HG03139 (cell line): Measurements from ENCODE around the gene ADAMTS17.

Experiments
- ATAC-seq: cut with Tn5 transposase; IDR thresholded peaks from one replicate; pipeline ENCODE4 v1.9.1; 2021; ENCODE audit not compliant: unreplicated experiment

Gene ADAMTS17

GRCh38 chr15:100202309-100202960, 139.3 kb downstream of the ADAMTS17 start:
- ATAC-seq: no peak

GRCh38 chr15:100201376-100202280, 140.1 kb downstream of the ADAMTS17 start:
- ATAC-seq: peak; percentile 45

GRCh38 chr15:100200287-100200880, 141.4 kb downstream of the ADAMTS17 start:
- ATAC-seq: no peak

GRCh38 chr15:100199711-100200286, 142.0 kb downstream of the ADAMTS17 start:
- ATAC-seq: no peak

- no peak for ATAC-seq
Observed at GRCh38 chr15:100198442-100198841, 143.3 kb downstream of the ADAMTS17 start.

GRCh38 chr15:100196326-100197058, 145.3 kb downstream of the ADAMTS17 start:
- ATAC-seq: no peak

GRCh38 chr15:100194996-100195395, 146.8 kb downstream of the ADAMTS17 start:
- ATAC-seq: no peak

- ATAC-seq: no peak
Observed at GRCh38 chr15:100193277-100193860, 148.4 kb downstream of the ADAMTS17 start.

GRCh38 chr15:100192097-100193080, 149.4 kb downstream of the ADAMTS17 start:
- no peak for ATAC-seq

GRCh38 chr15:100191161-100191560, 150.6 kb downstream of the ADAMTS17 start:
- no peak for ATAC-seq

- no peak for ATAC-seq
Observed at GRCh38 chr15:100190675-100191074, 151.1 kb downstream of the ADAMTS17 start.

GRCh38 chr15:100189849-100190248, 151.9 kb downstream of the ADAMTS17 start:
- ATAC-seq: no peak

- ATAC-seq: no peak
Observed at GRCh38 chr15:100189319-100189718, 152.5 kb downstream of the ADAMTS17 start.

GRCh38 chr15:100187677-100188076, 154.1 kb downstream of the ADAMTS17 start:
- no peak for ATAC-seq

GRCh38 chr15:100186960-100187359, 154.8 kb downstream of the ADAMTS17 start:
- no peak for ATAC-seq

GRCh38 chr15:100186366-100186765, 155.4 kb downstream of the ADAMTS17 start:
- no peak for ATAC-seq

GRCh38 chr15:100183921-100184495, 157.8 kb downstream of the ADAMTS17 start:
- no peak for ATAC-seq

GRCh38 chr15:100180921-100181320, 160.9 kb downstream of the ADAMTS17 start:
- ATAC-seq: no peak
